Effector CD8-positive, alpha-beta T cell (primary cell): ENCODE data around the gene SNAI1.
"Not testable (repeated sequence)": the region's sequence is repeated elsewhere in the genome, so short reads cannot be mapped to it uniquely, and the experiment has no call there.

ENCODE experiments used
- DNase-seq: peaks from one replicate; lab custom pipeline; 2025; lab: John Stamatoyannopoulos, UW

The SNAI1 gene

GRCh38 chr20:49964964-49965780 is 17.6 kb upstream of the SNAI1 start:
- no peak for DNase-seq

- DNase-seq, result no peak
Observed at GRCh38 chr20:49965781-49966305, 16.9 kb upstream of the SNAI1 start.

- DNase-seq, result no peak
Observed at GRCh38 chr20:49966861-49967260, 15.9 kb upstream of the SNAI1 start.

GRCh38 chr20:49969234-49969633 is 13.5 kb upstream of the SNAI1 start:
- DNase-seq, result no peak

- no peak for DNase-seq
Observed at GRCh38 chr20:49969946-49970345, 12.8 kb upstream of the SNAI1 start.

GRCh38 chr20:49970498-49970897 is 12.3 kb upstream of the SNAI1 start:
- no peak for DNase-seq

GRCh38 chr20:49973981-49974380 is 8.8 kb upstream of the SNAI1 start:
- DNase-seq, result no peak

- no peak for DNase-seq
Observed at GRCh38 chr20:49976542-49976941, 6.2 kb upstream of the SNAI1 start.

- not testable (repeated sequence) for DNase-seq
Observed at GRCh38 chr20:49977740-49978139, 5.0 kb upstream of the SNAI1 start.

- DNase-seq, result no peak
Observed at GRCh38 chr20:49978685-49979029, 4.1 kb upstream of the SNAI1 start.

- DNase-seq, result peak; percentile 70
Observed at GRCh38 chr20:49979030-49979832, 3.5 kb upstream of the SNAI1 start.

GRCh38 chr20:49980140-49981008 is 2.4 kb upstream of the SNAI1 start:
- no peak for DNase-seq

- DNase-seq, result no peak
Observed at GRCh38 chr20:49981218-49982071, 1.3 kb upstream of the SNAI1 start.

- no peak for DNase-seq
Observed at GRCh38 chr20:49982072-49982345, 771 bp upstream of the SNAI1 start.

- no peak for DNase-seq
Observed at GRCh38 chr20:49983123-49983847, 505 bp downstream of the SNAI1 start.

GRCh38 chr20:49983848-49984408 is 1.1 kb downstream of the SNAI1 start:
- DNase-seq, result no peak

GRCh38 chr20:49984426-49985153 is 1.8 kb downstream of the SNAI1 start:
- DNase-seq, result no peak

- no peak for DNase-seq
Observed at GRCh38 chr20:49985157-49985556, 2.4 kb downstream of the SNAI1 start.

- DNase-seq, result no peak
Observed at GRCh38 chr20:49985617-49986016, 2.8 kb downstream of the SNAI1 start.

- no peak for DNase-seq
Observed at GRCh38 chr20:49986049-49986448, 3.3 kb downstream of the SNAI1 start.
